GM19240 (cell line): Measurements from ENCODE around the gene HERPUD1.
A peak's percentile ranks its signal among the peaks of the same experiment; 100 is the strongest.
"Not testable (repeated sequence)": the region's sequence is repeated elsewhere in the genome, so short reads cannot be mapped to it uniquely, and the experiment has no call there.

Experiments
- DNase-seq: peaks from one replicate; pipeline ENCODE4 v3.0.0; 2011; ENCODE audit warnings: low spot score; ENCODE audit not compliant: insufficient read length

The HERPUD1 gene

GRCh38 chr16:56977823-56978430, 46.0 kb downstream of the HERPUD1 start:
- no peak for DNase-seq

GRCh38 chr16:56980201-56980535, 48.2 kb downstream of the HERPUD1 start:
- DNase-seq, result no peak

GRCh38 chr16:56980792-56981724, 49.1 kb downstream of the HERPUD1 start:
- DNase-seq, result no peak

GRCh38 chr16:56981729-56982271, 49.9 kb downstream of the HERPUD1 start:
- no peak for DNase-seq

- no peak for DNase-seq
Measured at GRCh38 chr16:56982695-56983094, 50.8 kb downstream of the HERPUD1 start.

- DNase-seq, result no peak
Measured at GRCh38 chr16:56983211-56983751, 51.3 kb downstream of the HERPUD1 start.

- DNase-seq, result no peak
Measured at GRCh38 chr16:56984639-56985038, 52.7 kb downstream of the HERPUD1 start.

- DNase-seq, result no peak
Measured at GRCh38 chr16:56985288-56985961, 53.5 kb downstream of the HERPUD1 start.

- DNase-seq, result no peak
Measured at GRCh38 chr16:56985962-56986360, 54.0 kb downstream of the HERPUD1 start.

GRCh38 chr16:56986361-56986760, 54.4 kb downstream of the HERPUD1 start:
- no peak for DNase-seq

GRCh38 chr16:56986908-56987307, 55.0 kb downstream of the HERPUD1 start:
- DNase-seq, result not testable (repeated sequence)

GRCh38 chr16:56987692-56988091, 55.8 kb downstream of the HERPUD1 start:
- DNase-seq, result no peak

GRCh38 chr16:56988161-56988947, 56.4 kb downstream of the HERPUD1 start:
- no peak for DNase-seq

GRCh38 chr16:56988948-56989945, 57.3 kb downstream of the HERPUD1 start, which contains the start of gene NLRC5:
Gene NLRC5, plus strand, starts transcription at chr16:56989557. Its CDS starts 31,156 bp downstream, at chr16:57020713.
- DNase-seq, result peak; percentile 75

- DNase-seq, result no peak
Measured at GRCh38 chr16:56989988-56990387, 58.0 kb downstream of the HERPUD1 start.

- no peak for DNase-seq
Measured at GRCh38 chr16:56990407-56991286, 58.7 kb downstream of the HERPUD1 start.

GRCh38 chr16:56992431-56992830, 60.5 kb downstream of the HERPUD1 start:
- DNase-seq, result not testable (repeated sequence)

GRCh38 chr16:56993204-56993603, 61.3 kb downstream of the HERPUD1 start:
- DNase-seq, result no peak
